ENCODE results near the gene IL5RA.

- TF ChIP-seq CTCF (IDR thresholded peaks at IDR 0.05; ENCODE audit: low read length) (no peak), EZH2 (optimal IDR thresholded peaks at IDR 0.05; ENCODE audit: low read depth, low read length) (no peak)
These were observed 7.5 kb upstream of the IL5RA start for GRCh38 chr3:3117651-3118050.

Measured in MM.1S (cell line).